Dedifferentiated amniotic fluid mesenchymal stem cell (primary cell): ENCODE results near the gene ASIC3.
"Not testable (repeated sequence)": the region's sequence is repeated elsewhere in the genome, so short reads cannot be mapped to it uniquely, and the experiment has no call there.

Experiments
- DNase-seq: peaks from one replicate; pipeline ENCODE4 v3.0.0-alpha.2; 2016; ENCODE audit errors: extremely low spot score

The ASIC3 gene

DNA sequence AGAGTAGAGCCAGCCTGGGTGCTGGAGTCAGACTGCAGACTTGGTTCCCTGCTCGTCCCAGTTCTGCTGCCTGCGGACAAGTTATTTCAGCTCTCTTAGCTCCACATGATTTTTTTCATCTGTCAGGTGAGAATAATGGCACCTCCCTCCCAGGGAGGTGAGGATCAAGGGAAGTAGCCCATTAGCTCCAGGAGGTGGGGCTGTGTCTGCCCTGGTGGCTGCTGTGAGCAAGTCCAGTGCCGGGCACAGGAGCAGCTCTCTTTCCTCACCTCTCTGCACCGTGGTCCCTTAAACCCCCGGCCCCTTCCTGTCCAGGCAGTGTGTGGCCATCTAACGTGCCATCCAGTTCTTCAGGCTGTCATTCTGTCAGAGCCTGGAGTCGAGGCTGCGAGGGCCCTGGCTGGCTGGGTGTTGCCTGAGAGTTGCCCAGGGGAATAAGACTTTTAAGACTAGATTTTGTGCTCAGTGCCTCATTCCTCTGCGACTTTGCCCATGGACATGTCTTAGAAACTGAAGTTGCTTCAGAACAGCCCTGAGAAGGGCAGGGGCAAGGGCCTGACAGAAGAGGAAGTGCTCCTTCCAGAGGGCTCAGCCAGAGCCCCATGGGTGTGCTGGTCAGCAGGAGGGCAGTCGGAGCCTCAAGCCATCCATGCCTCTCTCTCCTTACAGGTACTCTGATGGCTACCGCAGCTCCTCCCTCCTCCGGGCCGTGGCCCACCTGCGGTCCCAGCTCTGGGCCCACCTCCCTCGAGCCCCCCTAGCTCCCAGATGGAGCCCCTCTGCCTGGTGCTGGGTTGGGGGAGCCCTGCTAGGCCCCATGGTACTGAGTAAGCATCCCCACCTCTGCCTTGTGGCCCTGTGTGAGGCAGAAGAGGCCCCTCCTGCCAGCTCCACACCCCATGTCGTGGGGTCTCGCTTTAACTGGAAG, 15.1 kb upstream of the ASIC3 start:
- no peak for DNase-seq

- DNase-seq, result no peak
Measured at GRCh38 chr7:151033864-151034249, 14.5 kb upstream of the ASIC3 start.

- no peak for DNase-seq
Measured at GRCh38 chr7:151034312-151035025, 13.9 kb upstream of the ASIC3 start.

- no peak for DNase-seq
Measured at GRCh38 chr7:151035026-151035717, 13.2 kb upstream of the ASIC3 start.

- no peak for DNase-seq
Measured at GRCh38 chr7:151035902-151036301, 12.4 kb upstream of the ASIC3 start.

DNA sequence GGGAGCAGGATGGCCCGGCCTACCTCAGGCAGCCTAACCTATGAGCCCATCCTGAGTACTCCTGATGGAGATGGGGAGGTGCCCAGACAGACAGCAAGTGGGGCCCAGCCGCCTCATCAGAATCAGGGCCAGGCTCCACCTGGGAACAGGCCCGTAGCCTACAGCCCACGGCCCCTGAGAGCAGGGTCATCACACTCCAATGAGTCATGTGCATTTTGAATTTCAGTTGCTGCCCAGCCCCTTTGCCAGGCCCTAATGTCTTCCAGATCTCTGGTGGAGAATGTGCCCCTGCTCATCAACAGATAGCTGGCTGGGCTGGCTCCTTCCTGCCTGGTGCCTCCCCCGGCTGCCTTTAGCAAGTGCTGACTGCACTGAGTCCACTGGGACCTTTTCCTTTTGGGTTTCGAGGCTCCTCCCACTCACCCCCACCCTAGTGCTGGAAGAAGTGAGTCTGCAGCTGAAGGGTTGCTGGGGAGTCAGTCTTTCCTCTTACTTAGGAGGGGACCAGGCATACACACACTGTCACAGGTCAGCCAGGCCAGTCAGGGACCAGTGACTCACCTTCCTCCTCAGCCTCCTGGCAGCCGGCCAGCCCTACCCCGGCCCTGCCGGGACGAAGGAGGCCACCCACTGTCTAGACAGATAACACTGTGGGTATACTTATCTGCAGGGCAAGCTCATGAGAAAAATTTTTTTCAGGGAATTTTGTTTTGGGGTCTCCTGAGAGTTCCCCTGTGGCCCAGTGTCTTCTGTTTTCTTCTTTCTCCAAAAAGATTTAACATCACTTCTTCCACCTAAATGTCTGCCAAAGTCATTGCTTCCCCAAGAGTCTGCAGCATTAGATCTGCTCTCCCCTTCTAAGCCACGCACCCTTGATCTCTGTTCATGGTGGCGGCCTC, 9.1 kb upstream of the ASIC3 start:
- DNase-seq, result peak; percentile 55

DNA sequence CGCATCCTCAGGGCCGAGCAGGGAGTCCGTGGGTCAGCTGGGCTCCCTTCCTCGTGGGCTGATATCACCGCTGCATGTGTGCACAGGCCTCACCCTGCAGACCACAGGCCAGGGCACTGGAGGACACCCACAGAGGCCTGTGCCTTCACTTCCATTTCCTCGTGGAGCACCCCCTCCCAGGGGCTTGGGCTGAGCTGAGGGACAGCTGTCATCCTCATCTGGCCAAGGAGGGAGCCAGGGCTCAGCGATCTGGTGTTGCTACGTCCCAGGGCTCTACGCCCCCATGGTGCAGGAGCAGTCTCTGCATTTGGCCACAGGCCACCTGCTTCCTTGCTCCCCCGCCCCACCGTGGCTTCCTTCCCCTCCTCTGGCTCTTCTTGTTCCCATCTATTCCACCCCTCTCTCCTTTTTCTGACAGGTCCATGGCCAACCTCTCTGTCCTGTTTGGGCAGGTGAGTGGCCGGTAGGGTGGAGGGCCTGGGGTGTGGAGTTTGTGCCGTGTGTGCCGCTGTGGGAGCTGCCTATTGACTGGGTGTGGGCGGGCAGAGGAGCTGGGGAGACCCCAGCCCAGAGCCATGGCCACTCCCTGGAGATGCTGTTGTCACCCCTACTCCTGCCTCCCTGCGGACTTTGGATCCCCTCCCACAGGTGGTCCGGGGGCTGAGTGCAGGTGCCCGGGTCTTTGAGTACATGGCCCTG, 8.3 kb upstream of the ASIC3 start:
- DNase-seq, result no peak

GRCh38 chr7:151040616-151041375, 7.5 kb upstream of the ASIC3 start:
- DNase-seq, result no peak

- not testable (repeated sequence) for DNase-seq
Measured at GRCh38 chr7:151043449-151043848, 4.9 kb upstream of the ASIC3 start.

GRCh38 chr7:151043959-151044358, 4.4 kb upstream of the ASIC3 start:
- no peak for DNase-seq

- DNase-seq, result no peak
Measured at GRCh38 chr7:151045262-151045661, 3.1 kb upstream of the ASIC3 start.

GRCh38 chr7:151045967-151046366, 2.4 kb upstream of the ASIC3 start:
- DNase-seq, result no peak

DNA sequence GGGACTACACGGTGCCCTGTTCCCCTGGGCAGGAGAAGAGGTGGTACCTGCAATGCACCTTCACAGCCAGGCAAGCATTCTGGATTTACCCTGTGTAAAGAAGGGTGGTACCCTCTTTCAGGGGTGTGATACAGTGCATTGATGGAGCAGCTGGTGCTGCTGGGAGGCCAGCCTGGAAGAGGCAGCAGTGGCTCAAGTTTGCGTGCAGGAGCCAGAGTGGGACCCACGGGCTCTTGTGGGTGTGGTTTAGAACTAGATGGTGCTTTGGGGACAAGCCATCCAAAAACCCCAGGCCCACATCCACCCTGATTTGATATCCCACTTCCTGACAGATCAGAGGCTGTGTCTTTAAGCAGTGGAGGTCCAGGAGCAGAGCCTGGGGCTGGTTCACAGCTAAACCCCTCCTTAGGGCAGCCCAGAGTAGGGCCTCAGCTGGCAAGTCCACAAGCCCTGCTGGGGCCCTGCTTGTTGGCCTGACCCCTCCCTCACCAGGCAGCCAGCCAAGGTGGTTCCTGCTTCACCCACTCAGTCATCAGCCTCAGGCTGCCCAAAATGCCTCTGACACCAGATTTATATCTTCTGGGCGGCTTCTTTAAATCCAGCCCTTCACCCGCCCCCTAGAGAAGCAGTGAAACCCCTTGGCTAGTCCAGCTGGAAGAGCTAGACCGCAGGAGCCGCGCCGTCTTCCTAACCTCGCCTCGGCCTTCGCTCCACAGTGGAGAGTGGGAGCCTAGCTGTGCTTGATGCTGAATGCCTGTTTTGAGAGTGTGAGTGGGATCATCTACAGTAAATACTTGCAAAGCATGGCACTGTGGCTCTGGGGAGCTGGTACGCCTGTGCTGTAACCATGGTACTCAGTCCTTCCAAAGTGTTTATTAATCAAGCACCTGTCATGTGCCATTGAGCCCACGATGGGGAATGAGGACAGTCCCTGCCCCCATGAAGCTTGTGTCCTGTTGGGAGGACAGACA, 1.4 kb upstream of the ASIC3 start:
- DNase-seq, result peak; percentile 67

DNA sequence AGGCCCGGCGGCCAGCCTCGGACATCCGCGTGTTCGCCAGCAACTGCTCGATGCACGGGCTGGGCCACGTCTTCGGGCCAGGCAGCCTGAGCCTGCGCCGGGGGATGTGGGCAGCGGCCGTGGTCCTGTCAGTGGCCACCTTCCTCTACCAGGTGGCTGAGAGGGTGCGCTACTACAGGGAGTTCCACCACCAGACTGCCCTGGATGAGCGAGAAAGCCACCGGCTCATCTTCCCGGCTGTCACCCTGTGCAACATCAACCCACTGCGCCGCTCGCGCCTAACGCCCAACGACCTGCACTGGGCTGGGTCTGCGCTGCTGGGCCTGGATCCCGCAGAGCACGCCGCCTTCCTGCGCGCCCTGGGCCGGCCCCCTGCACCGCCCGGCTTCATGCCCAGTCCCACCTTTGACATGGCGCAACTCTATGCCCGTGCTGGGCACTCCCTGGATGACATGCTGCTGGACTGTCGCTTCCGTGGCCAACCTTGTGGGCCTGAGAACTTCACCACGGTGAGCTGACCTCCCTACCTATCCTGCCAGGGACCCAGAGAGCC, 656 bp downstream of the ASIC3 start:
- DNase-seq, result no peak

DNA sequence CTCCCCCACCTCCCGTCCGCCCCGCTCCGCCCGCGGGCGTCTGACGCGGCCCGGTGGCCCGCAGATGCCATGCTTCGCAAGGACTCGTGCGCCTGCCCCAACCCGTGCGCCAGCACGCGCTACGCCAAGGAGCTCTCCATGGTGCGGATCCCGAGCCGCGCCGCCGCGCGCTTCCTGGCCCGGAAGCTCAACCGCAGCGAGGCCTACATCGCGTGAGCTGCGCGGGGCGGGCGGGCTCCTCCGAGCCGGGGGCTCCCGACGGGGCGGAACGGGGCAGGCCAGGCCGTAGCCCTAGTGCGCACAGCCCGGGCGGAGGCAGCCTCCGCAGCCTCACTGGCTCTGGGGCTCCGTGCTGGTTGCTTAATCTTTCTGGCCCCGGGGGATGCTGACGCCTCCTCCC, 2.8 kb downstream of the ASIC3 start:
- DNase-seq, result peak; percentile 24

- no peak for DNase-seq
Measured at GRCh38 chr7:151053096-151053495, 4.8 kb downstream of the ASIC3 start.

GRCh38 chr7:151053751-151054150, 5.4 kb downstream of the ASIC3 start:
- no peak for DNase-seq

GRCh38 chr7:151056283-151056665, 7.9 kb downstream of the ASIC3 start:
- DNase-seq, result no peak
